A549 treated with Hydrocortisone at 1 μM for 4 hours (cell line): Measurements from ENCODE around the gene NKAIN2. TPM values are rescaled to one million over a fixed set of nuclear protein-coding genes. Genes with fewer than 3 reads are reported as not detected.

Experiments
- total RNA-seq: library from RNA; stranded (reverse); fragments of 200-300 nt; extraction: Qiagen RNA extraction; gene quantifications from 5 replicates; pipeline ENCODE4 v1.2.3, GENCODE V29; 2022

Gene NKAIN2
- not detected in 5 replicates for total RNA-seq

GRCh38 chr6:123803504-123804013, at the start of gene NKAIN2:
Gene NKAIN2 (plus strand): TSS chr6:123803865.

Other genes starting within 250 kb of the NKAIN2 start
- gene TRDN, start 166.9 kb upstream of the NKAIN2 start, total RNA-seq = not detected in 5 replicates